Panc1 (cell line): ENCODE results near the gene CMIP. TPM values are rescaled to one million over a fixed set of nuclear protein-coding genes. Genes with fewer than 3 reads are reported as not detected.

ENCODE experiments used
- ATAC-seq: fragments of 200-7000 bp; cut with Tn5 transposase; 2 replicates; pipeline ENCODE4 v1.9.1; 2020; ENCODE audit warnings: mild to moderate bottlenecking, moderate library complexity
- BruUV-seq: library from RNA; stranded (reverse); fragments of 400-500 nt; replicated peaks from 2 replicates; lab custom pipeline; 2021; lab: Mats Ljungman, UMichigan
- CTCF ChIA-PET: fragments of 300-600 bp; sonication (Branson Sonifier 250); formaldehyde crosslinking; loops from one replicate; lab custom pipeline; 2022; ENCODE audit warnings: antibody characterized with exemption; lab: Charles Lee
- POLR2A ChIA-PET: fragments of 300-600 bp; sonication (Branson Sonifier 250); formaldehyde crosslinking; loops from one replicate; lab custom pipeline; 2022; ENCODE audit warnings: antibody characterized with exemption; lab: Charles Lee
- DNase-seq: peaks from one replicate; pipeline ENCODE4 v3.0.0-alpha.2; 2010; ENCODE audit warnings: low read depth, low spot score
- H3K27ac ChIP-seq: 2 replicates; pipeline ENCODE4 v1.5.1; 2011; ENCODE audit warnings: mild to moderate bottlenecking, low read length, inconsistent platforms
- H3K27me3 ChIP-seq: fragments of 200-500 bp; sonication (Bioruptor generic); 2 replicates; pipeline ENCODE4 v1.6.0; 2014; ENCODE audit warnings: low read length, inconsistent platforms; ENCODE audit not compliant: control insufficient read depth, insufficient read depth
- H3K36me3 ChIP-seq: fragments of 200-500 bp; sonication (Bioruptor generic); 2 replicates; pipeline ENCODE4 v1.5.1; 2014; ENCODE audit warnings: inconsistent platforms, mild to moderate bottlenecking, low read length, moderate library complexity; ENCODE audit not compliant: control insufficient read depth, insufficient read depth
- H3K4me1 ChIP-seq: 2 replicates; pipeline ENCODE4 v1.5.1; 2011; ENCODE audit warnings: inconsistent platforms, mild to moderate bottlenecking, low read length, moderate library complexity; ENCODE audit not compliant: control insufficient read depth, insufficient read depth
- H3K4me3 ChIP-seq, 2 experiments: 2 replicates each; pipeline ENCODE4 v1.5.1; 2011 to 2012; ENCODE audit warnings: low read depth in 2 of 2, low read length in 2 of 2, mild to moderate bottlenecking in 2 of 2, inconsistent platforms in 1 of 2, moderate library complexity in 1 of 2
- H3K9me3 ChIP-seq: fragments of 200-500 bp; sonication (Bioruptor generic); 2 replicates; pipeline ENCODE4 v1.5.1; 2014; ENCODE audit warnings: low read depth, mild to moderate bottlenecking, inconsistent platforms, low read length, moderate library complexity; ENCODE audit not compliant: control insufficient read depth, insufficient read depth
- CTCF ChIP-seq: fragments of 450-650 bp; IDR thresholded peaks from 2 replicates; pipeline ENCODE4 v1.5.1; 2017; ENCODE audit warnings: mild to moderate bottlenecking
- POLR2AphosphoS5 ChIP-seq: IDR thresholded peaks from 2 replicates; pipeline ENCODE4 v1.6.1; 2012; ENCODE audit warnings: mild to moderate bottlenecking, low read depth, low read length, moderate library complexity
- REST ChIP-seq, 2 experiments: IDR thresholded peaks; 2 replicates each; pipeline ENCODE4 v1.6.1; 2011 to 2012; ENCODE audit warnings: low read depth in 2 of 2, control low read depth in 1 of 2, low read length in 1 of 2, mild to moderate bottlenecking in 1 of 2, moderate library complexity in 1 of 2; ENCODE audit not compliant: insufficient read depth in 1 of 2
- SIN3A ChIP-seq: IDR thresholded peaks from 2 replicates; pipeline ENCODE4 v1.6.1; 2012; ENCODE audit warnings: low read depth, mild to moderate bottlenecking, low read length, moderate library complexity, borderline replicate concordance; ENCODE audit not compliant: insufficient read depth
- TCF7L2 ChIP-seq: IDR thresholded peaks from 2 replicates; pipeline ENCODE4 v1.6.1; 2011; ENCODE audit warnings: mild to moderate bottlenecking, low read depth, low read length, inconsistent platforms
- in situ Hi-C: cut with HindIII; loops from 2 replicates; pipeline ENCODE4 v1.10.0; 2016; ENCODE audit warnings: low sequenced_read_pairs, low pct_unique_long_range_greater_than_20kb
- intact Hi-C: fragments of 100-400 bp; cut with micrococcal nuclease; formaldehyde crosslinking; loops from one replicate; pipeline ENCODE4 v1.10.0; 2022; ENCODE audit not compliant: unreplicated experiment
- total RNA-seq: library from RNA; stranded (reverse); gene quantifications from one replicate; pipeline ENCODE4 v1.2.1, GENCODE V29; 2021; ENCODE audit not compliant: unreplicated experiment

CMIP gene
- total RNA-seq, 1 experiment from 2014 or later, result 49.7 TPM

DNA sequence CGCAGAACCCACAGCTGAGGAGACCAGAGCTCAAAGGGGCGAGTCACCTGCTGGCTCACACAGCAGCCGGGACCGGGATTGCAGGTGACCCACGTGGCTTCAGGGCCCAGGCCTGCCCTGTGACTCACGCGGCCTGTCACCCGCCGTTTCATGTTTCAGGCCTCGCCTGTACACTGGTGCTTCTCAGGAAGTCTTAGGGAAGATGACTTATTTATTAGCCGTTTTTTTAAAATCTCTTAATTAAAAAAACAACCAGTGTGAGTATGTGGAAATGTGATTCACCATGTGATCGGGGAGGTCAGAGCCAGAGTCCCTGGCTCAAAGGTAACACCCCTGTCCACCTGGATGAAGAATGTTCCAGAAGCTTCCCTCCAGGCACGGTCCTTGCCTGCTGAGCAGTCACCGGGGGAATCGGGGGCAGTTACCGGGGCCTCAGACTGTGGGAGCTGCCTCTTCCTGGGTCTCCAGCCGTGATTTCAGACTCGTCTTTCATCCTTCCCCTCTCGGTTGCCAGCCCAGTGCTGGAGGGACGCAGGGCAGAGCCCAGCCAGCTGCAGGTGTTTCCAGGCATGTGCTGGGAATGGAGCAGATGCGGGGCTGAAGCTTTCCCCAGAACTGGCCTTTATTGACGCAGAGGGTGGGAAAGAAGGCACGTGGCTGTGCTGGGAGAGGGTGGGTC lies 49.3 kb downstream of the CMIP start:
- DNase-seq (peak; percentile 55), ATAC-seq (peak; percentile 80)
- in situ Hi-C loops (no loop called here), intact Hi-C loops (loop anchor here (10.0 kb wide), 1 partner anchor 91 kb away; no protein-coding TSS in a partner anchor)
- POLR2A ChIA-PET, result interaction anchor here (0.6 kb wide), 1 partner anchor 48 kb away, joined by 5 read pairs; no protein-coding TSS in a partner anchor
- H3K27ac ChIP-seq, result peak overlapping the region; percentile 58
- no peaks in the 10 kb centered on the region for H3K27me3 ChIP-seq
- CTCF ChIA-PET, result no interaction called here
- no peaks in the 10 kb centered on the region for H3K9me3 ChIP-seq
- no peaks in the 10 kb centered on the region for H3K36me3 ChIP-seq
- no peak overlapping the region; a peak in 1 of 4 replicates for H3K4me3 ChIP-seq
- TF ChIP-seq POLR2AphosphoS5 (no peak), SIN3A (no peak), REST (IDR thresholded peaks at IDR 0.05; ENCODE audit: insufficient read depth in 1 of 2, low read depth in 2 of 2, low read length in 1 of 2) (no peak), CTCF (no peak), TCF7L2 (no peak)
- BruUV-seq, result no TSS peak
- peaks cover 62% of the 10 kb centered on the region for H3K4me1 ChIP-seq

GRCh38 chr16:81494434-81494806 lies 49.8 kb downstream of the CMIP start:
- BruUV-seq, result no TSS peak
- Histone ChIP-seq H3K9me3 (no peaks in the 10 kb centered on the region), H3K36me3 (no peaks in the 10 kb centered on the region), H3K27me3 (no peaks in the 10 kb centered on the region), H3K4me3 (no peak overlapping the region), H3K4me1 (peaks cover 61% of the 10 kb centered on the region), H3K27ac (peak overlapping the region; percentile 65)
- ChIA-PET POLR2A (interaction anchor here (0.6 kb wide), 1 partner anchor 49 kb away, joined by 5 read pairs; no protein-coding TSS in a partner anchor), CTCF (no interaction called here)
- in situ Hi-C loops (no loop called here), intact Hi-C loops (loop anchor here (10.0 kb wide), 1 partner anchor 90 kb away; no protein-coding TSS in a partner anchor)
- ATAC-seq (0 out of 2 replicates have a peak, but pooled peaks have one; percentile 4), DNase-seq (no peak)
- TF ChIP-seq TCF7L2 (no peak), REST (IDR thresholded peaks at IDR 0.05; ENCODE audit: insufficient read depth in 1 of 2, low read depth in 2 of 2, low read length in 1 of 2) (no peak), SIN3A (no peak), CTCF (no peak), POLR2AphosphoS5 (no peak)
